GM18526 (cell line): ENCODE data around the gene OBP2A.
"Not testable (repeated sequence)": the region's sequence is repeated elsewhere in the genome, so short reads cannot be mapped to it uniquely, and the experiment has no call there.

Experiments used
- POLR2A ChIP-seq: IDR thresholded peaks from 3 replicates; pipeline ENCODE4 v1.6.1; 2011; ENCODE audit not compliant: insufficient read length; ENCODE audit errors: extremely low read depth

Gene OBP2A, protein sequence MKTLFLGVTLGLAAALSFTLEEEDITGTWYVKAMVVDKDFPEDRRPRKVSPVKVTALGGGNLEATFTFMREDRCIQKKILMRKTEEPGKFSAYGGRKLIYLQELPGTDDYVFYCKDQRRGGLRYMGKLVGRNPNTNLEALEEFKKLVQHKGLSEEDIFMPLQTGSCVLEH

DNA sequence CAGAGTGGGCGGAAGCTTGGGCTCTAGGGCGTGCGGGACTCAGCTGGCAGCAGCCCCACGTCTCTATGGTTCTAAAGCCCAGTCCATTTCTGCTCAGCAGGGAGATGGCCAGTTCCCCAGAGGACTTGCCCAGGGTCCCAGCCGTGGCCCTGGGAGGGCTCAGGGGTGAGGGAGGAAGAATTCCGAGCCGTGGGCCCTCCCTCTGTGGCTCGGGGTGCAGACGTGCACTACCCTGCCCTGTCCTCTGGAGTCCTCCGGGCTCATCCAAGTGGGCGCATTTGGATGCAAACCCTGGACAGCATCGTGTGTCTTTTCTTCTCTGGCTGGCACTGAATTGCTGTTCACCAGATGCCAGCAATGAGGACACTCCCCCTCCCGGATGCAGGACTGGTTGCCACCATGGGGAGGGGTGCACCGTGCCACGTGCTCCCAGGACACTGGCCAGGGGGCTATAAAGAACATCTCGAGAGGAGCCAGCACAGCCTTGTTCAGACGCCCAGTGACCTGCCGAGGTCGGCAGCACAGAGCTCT is at the start of gene OBP2A:
OBP2A (plus strand) TSS at position 481 of the 531 bp plus-strand sequence. CDS start 55 bp downstream, outside the sequence.
- TF ChIP-seq POLR2A = not testable (repeated sequence)

DNA sequence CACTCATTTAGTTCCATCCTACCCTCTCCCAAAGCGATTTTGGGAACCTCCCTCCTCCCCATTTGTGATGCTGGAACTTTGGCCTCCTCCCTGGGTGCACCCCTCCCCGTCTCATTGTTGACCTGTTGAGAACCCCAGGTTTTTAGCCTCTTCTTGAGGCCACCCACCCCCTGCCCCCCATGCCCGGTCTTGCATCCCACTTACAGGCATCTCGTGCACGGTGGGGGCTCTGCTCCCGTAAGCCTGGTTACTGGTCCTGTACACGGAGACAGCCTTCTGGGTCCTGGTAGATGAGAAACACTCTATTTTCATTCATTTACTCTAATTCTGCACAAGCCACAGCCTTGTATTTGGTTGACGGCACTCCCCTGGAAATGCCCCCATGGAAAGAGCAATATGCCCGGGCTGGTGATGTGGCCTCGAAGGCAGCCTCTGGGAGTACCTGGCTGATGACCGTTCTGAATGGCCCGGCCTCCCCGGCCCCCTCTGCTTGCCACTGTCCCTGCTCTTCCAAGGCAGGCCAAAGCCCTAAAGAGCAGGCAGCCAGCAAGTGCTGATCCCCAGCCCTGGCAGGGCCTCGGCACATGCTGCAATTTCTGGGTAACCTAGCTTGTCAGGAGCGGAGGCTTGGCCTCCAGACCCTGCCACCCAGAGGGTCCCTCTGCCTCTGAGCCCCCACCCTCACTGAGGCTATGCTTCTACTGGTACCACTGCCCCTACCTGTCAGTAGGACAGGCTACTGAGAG is 47.4 kb upstream of the OBP2A start:
- TF ChIP-seq POLR2A = no peak

DNA sequence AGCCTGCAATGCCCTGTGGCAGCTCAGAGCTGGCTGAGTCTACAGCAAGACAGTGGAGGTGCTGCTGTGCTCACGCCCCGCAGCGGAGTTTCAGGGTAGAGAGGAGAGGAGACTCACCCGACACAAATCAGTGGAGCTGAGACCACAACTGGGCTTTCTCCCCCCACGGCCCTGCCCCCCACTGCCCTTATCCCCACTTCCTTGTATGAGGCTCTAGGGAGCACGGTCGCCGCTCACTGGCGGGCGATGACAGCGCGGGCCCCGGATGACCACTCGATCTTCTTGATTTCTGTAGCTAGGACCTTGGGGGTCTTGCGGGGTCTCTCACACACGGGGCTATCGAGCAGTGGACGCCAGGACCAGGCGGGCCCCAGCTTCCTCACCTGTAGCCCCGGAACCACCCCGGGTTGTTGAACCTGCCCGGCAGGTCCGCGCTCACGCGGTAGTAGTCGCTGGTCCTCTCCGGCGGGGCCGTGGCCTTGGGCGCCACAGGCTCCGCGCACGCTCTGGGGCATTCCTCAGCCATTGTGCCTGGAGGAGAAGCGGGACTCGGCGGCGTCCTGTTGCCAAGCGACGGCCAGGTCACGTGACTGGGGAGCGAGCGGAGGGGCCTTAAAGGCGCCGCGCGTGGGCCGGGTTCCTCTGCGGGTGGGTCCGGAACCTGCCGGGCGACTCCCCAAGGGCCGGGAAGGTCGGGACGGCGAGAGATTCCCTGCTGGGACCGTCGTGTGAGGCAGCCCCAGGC is 46.4 kb upstream of the OBP2A start:
- TF ChIP-seq POLR2A = no peak

DNA sequence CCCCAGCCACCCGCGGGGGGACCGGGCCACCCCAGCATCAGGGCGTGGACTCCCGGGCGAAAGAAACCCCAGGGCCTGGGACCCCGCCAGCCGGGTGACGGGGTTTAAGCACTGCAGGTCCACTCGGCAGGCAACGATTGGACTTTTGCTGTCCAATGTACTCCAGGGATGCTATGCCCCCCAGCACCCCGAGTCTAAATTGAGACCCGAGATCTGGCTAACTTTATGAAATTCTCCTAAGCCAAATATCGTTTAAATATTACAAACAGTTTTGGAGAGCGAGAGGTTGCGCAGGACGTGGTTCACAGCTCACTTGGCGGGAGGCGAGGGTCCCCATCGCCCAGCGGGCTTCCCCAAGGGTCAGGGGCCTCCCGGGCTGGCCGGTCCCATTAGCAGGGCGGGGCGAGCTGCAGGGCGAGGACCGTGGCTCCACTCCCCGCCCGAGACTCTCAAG is 45.8 kb upstream of the OBP2A start:
- TF ChIP-seq POLR2A = no peak

DNA sequence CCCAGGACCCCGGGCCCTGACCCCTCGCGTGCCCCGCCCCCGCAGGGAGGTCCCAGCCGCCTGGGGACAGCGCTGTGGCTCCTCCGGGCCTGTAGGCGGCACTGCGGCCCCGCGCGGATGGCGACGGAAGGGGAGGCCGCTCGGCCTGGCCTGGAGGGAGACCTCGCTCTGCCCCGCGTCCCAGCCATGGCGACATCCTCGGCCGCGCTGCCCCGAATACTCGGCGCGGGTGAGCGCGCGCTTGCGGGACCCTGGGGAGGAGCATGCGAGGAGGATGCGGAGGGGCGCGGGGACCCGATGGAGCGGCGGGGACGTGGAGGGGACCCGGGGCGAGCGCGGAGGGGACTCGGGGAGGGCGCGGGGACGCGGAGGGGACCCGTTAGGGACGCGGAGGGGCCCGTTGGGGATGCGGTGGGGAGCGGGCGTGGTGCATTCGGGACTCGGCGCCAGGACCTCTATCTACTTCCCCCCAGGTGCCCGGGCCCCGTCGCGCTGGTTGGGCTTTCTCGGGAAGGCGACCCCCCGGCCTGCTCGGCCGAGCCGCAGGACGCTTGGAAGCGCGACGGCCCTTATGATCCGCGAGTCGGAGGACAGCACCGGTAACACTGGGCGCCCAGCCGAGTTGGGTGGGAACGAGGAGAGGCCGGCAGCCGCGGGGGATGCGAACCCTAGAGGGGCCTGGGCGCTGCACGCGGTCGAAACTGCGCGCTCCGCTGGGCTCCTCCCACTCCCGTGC is 45.2 kb upstream of the OBP2A start, which contains the start of gene MRPS2:
MRPS2 (plus strand) TSS at position 158 of the 736 bp plus-strand sequence; CDS start at position 187, 29 bp downstream.
- TF ChIP-seq POLR2A = peak; percentile 82

DNA sequence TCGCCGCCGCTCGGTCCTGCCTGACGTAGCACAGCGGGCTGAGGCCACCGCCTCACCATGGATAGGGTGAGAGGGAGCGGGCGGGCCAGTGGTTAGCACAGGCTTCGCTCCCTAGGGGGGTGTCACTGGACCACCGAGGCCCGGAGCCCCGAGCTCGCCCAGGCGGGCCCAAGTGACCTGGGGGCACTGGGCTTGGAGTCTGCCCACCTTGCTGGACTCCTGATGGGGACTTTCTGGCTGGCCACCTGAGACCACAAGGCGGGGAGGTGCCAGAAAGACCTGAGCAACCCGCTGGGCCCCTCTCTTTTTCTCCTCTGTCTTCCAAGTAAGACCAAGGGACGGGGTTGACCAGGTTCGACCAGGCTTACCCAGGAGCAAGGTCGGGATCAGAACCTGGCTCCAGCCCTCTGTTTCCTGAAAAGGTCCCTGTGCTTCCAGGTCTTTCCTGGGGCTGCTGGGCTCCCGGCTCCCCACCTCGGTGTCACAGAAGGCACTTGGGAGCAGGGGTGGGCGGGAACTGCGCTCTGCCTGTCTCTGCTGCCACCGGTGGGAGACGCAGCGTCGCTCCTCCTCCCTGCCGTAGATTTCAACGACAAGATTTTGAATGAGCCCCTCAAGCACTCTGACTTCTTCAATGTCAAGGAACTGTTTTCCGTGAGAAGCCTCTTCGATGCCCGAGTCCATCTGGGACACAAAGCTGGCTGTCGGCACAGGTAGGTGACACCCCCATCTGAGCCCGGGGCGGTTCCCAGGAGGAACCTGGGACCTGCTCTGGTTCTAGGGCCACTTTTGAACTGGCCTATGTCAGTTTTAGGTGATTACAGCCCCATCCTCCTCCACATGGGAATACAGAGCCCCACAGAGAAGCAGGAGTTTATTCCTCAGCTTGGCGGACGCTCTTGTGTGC is 44.4 kb upstream of the OBP2A start:
- TF ChIP-seq POLR2A = no peak

DNA sequence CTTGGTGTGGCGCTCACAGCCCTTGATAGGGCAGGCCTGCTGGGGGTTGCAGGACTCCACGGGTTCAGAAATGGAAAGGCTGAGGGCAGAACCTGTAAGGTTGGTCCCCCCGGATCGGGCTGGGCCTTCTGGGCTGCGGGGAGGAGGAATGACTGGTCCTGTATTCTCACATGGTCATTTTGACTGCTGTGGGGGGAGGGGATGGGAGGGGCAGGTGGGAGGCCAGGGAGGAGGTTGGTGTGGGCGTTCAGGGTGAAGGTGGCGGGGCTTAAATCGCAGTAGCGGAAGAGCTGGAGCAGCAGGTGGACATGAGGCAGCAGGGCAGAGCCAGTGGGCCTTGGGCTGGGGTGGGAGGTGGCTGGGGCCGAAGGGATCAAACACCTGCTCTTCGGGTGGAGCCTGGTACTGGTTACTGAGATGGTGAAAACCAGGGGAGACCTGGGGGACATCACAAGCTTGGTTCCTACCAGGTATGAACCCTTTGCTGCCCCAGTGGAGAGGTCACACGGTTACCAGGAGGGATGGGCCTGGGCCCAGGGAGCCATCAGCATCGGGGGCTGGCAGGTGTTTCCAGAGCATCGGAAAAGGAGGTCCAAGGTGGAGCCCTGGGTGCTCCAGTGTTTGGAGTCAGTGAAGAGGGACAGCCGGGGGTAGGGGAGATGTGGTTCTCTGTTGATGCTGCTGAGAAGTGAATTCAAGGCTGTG is 43.6 kb upstream of the OBP2A start:
- TF ChIP-seq POLR2A = no peak

DNA sequence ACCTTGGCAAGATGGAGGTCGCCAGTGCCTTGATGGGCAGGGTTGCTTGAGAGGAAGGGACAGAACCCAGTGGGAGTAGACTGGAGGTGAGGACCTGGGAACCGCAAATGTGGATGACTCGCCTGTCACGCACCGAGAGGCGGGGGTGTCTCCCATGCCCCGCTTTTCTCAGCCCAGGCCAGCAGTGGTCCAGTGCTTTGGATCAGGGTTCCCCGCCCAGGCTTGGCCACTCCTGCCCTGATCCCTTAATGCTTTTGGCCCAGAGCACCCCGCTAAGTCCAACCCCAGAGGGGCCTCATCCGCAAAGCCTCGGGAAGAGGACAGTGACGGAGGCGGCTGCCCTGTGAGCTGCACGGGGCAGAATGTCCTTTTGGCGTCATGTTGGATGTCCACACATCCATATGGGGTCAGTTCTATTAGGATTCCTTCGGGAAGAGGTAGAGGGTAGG is 43.0 kb upstream of the OBP2A start:
- TF ChIP-seq POLR2A = no peak

DNA sequence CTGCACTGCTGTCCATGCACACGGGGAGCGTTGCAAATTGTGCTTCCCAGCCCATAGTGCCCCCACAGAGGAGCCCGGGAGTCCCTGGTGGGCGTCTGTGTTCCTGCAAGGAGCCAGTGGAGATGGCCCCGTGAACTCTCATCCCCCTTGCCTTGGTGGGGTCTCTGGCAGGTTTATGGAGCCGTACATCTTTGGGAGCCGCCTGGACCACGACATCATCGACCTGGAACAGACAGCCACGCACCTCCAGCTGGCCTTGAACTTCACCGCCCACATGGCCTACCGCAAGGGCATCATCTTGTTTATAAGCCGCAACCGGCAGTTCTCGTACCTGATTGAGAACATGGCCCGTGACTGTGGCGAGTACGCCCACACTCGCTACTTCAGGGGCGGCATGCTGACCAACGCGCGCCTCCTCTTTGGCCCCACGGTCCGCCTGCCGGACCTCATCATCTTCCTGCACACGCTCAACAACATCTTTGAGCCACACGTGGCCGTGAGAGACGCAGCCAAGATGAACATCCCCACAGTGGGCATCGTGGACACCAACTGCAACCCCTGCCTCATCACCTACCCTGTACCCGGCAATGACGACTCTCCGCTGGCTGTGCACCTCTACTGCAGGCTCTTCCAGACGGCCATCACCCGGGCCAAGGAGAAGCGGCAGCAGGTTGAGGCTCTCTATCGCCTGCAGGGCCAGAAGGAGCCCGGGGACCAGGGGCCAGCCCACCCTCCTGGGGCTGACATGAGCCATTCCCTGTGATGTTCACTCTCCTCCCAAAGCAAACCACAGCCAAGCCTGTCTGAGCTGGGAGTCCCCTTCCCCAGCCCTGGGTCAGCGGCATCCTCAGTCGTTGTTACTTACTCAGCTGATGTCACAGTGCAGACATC is 42.3 kb upstream of the OBP2A start:
- no peak for TF ChIP-seq POLR2A

DNA sequence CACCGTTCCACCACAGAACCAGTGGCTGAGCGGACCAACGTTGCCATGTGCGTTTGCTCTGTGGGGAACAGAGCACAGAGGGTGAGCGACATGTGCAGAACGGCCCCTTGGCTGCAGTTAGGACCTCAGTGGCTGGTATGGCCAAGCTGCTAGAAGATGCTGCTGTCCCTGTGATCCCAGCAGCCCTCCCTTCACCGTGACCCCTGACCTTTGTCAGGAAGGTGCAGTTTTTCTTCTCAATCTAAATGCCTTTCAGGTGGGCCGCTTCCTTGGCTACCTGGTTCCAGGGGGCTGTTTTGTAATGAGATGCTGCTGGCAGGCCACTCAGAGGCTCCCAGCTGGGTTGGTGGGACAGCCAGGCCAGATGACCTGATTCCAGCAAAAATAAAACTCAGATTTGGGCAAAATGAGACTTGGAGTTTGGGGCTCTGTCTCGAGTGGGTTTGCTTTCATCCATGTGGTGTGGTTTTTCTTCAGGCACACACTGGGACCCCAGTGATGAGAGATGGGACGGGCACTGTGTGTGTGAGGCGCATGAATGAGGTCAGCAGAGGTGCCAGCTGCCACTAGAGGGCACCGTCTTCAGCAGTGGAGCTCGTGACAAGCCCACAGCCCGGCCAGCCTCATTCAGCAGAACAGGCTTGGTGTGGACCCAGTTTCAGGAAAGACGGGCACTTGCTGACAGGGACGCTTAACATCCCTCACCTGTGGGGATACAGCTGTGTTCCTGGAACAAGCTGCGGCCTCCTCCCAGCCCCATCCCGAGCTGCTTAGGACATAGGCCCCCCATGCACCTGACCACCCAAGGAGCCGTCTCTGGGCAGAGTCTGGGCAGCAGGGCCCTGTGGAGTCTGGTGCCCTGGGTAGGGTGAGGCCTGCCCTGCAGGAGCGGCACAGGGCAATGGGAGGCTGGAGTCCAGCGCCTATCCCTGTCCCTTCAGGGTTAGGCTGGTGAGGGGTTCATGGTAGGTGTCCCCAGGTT is 41.4 kb upstream of the OBP2A start:
- no peak for TF ChIP-seq POLR2A
